ENCODE results near the gene CDC42EP3.

Gene CDC42EP3

GRCh38 chr2:37684809-37685208 lies 13.4 kb upstream of the CDC42EP3 start:
- in situ Hi-C loops (cut with MboI; ENCODE audit: low pct_unique_long_range_greater_than_20kb, low sequenced_read_pairs, unreplicated experiment), result no loop called here
- no peak for TF ChIP-seq CTCF (IDR thresholded peaks at IDR 0.05; ENCODE audit: extremely low read depth, insufficient read depth, missing control alignments)
- no peak for DNase-seq (ENCODE audit: low spot score)

GRCh38 chr2:37683921-37684780 lies 12.7 kb upstream of the CDC42EP3 start:
- in situ Hi-C loops (cut with MboI; ENCODE audit: low pct_unique_long_range_greater_than_20kb, low sequenced_read_pairs, unreplicated experiment), result no loop called here
- DNase-seq (ENCODE audit: low spot score), result no peak
- TF ChIP-seq CTCF (IDR thresholded peaks at IDR 0.05; ENCODE audit: extremely low read depth, insufficient read depth, missing control alignments), result no peak

- DNase-seq (ENCODE audit: low spot score), result no peak
- no peak for TF ChIP-seq CTCF (IDR thresholded peaks at IDR 0.05; ENCODE audit: extremely low read depth, insufficient read depth, missing control alignments)
Measured at GRCh38 chr2:37683241-37683640, 11.8 kb upstream of the CDC42EP3 start.

GRCh38 chr2:37682473-37682872 lies 11.0 kb upstream of the CDC42EP3 start:
- TF ChIP-seq CTCF (IDR thresholded peaks at IDR 0.05; ENCODE audit: extremely low read depth, insufficient read depth, missing control alignments), result no peak
- in situ Hi-C loops (cut with MboI; ENCODE audit: low pct_unique_long_range_greater_than_20kb, low sequenced_read_pairs, unreplicated experiment), result no loop called here
- no peak for DNase-seq (ENCODE audit: low spot score)

More at GRCh38 chr2:37683241-37683640, 11.8 kb upstream of the CDC42EP3 start:
- in situ Hi-C loops (cut with MboI; ENCODE audit: low pct_unique_long_range_greater_than_20kb, low sequenced_read_pairs, unreplicated experiment), result no loop called here

- DNase-seq (ENCODE audit: low spot score), result no peak
- TF ChIP-seq CTCF (IDR thresholded peaks at IDR 0.05; ENCODE audit: extremely low read depth, insufficient read depth, missing control alignments), result no peak
- in situ Hi-C loops (cut with MboI; ENCODE audit: low pct_unique_long_range_greater_than_20kb, low sequenced_read_pairs, unreplicated experiment), result no loop called here
Measured at GRCh38 chr2:37681587-37681986, 10.1 kb upstream of the CDC42EP3 start.

GRCh38 chr2:37679072-37679695 lies 7.7 kb upstream of the CDC42EP3 start:
- in situ Hi-C loops (cut with MboI; ENCODE audit: low pct_unique_long_range_greater_than_20kb, low sequenced_read_pairs, unreplicated experiment), result no loop called here
- DNase-seq (ENCODE audit: low spot score), result no peak
- no peak for TF ChIP-seq CTCF (IDR thresholded peaks at IDR 0.05; ENCODE audit: extremely low read depth, insufficient read depth, missing control alignments)
